HEK293T (cell line): ENCODE results near the gene SBNO2.

Experiments
- CTCF ChIA-PET: fragments of 350-600 bp; formaldehyde crosslinking; extraction: SDS; loops from one replicate; lab custom pipeline; 2021; ENCODE audit warnings: antibody characterized with exemption, inconsistent platforms; lab: Yijun Ruan, JAX
- POLR2A ChIA-PET: fragments of 350-600 bp; formaldehyde crosslinking; extraction: SDS; loops from one replicate; lab custom pipeline; 2020; ENCODE audit warnings: antibody characterized with exemption, inconsistent platforms; lab: Yijun Ruan, JAX
- DNase-seq: peaks from one replicate; pipeline ENCODE4 v3.0.0; 2012; ENCODE audit warnings: mixed read lengths; ENCODE audit errors: extremely low spot score
- ARNT ChIP-seq: fragments of 450-650 bp; IDR thresholded peaks from 2 replicates; pipeline ENCODE4 v1.6.1; 2017; ENCODE audit warnings: mild to moderate bottlenecking
- BHLHE40 ChIP-seq: fragments of 450-650 bp; IDR thresholded peaks from 2 replicates; pipeline ENCODE4 v1.6.1; 2016; ENCODE audit warnings: mild to moderate bottlenecking, moderate library complexity, borderline replicate concordance
- CTBP1 ChIP-seq: fragments of 450-650 bp; IDR thresholded peaks from 2 replicates; pipeline ENCODE4 v1.6.1; 2016; ENCODE audit warnings: borderline replicate concordance
- ELF4 ChIP-seq: fragments of 450-650 bp; IDR thresholded peaks from 2 replicates; pipeline ENCODE4 v1.6.1; 2017; ENCODE audit warnings: antibody characterized with exemption
- FOXA1 ChIP-seq: fragments of 450-650 bp; IDR thresholded peaks from 2 replicates; pipeline ENCODE4 v1.6.1; 2016; ENCODE audit warnings: mild to moderate bottlenecking
- FOXK2 ChIP-seq: fragments of 450-650 bp; IDR thresholded peaks from 2 replicates; pipeline ENCODE4 v1.6.1; 2016; ENCODE audit warnings: mild to moderate bottlenecking
- FOXM1 ChIP-seq: fragments of 450-650 bp; IDR thresholded peaks from 2 replicates; pipeline ENCODE4 v1.6.1; 2017; ENCODE audit warnings: mild to moderate bottlenecking, borderline replicate concordance
- HDGF ChIP-seq: fragments of 450-650 bp; IDR thresholded peaks from 2 replicates; pipeline ENCODE4 v1.6.1; 2017; ENCODE audit warnings: antibody characterized with exemption, borderline replicate concordance
- L3MBTL2 ChIP-seq: fragments of 450-650 bp; conservative IDR thresholded peaks from 2 replicates; pipeline ENCODE4 v1.6.1; 2016; ENCODE audit warnings: mild to moderate bottlenecking
- LEF1 ChIP-seq: fragments of 450-650 bp; IDR thresholded peaks from 2 replicates; pipeline ENCODE4 v1.6.1; 2017; ENCODE audit warnings: mild to moderate bottlenecking, borderline replicate concordance
- NFRKB ChIP-seq: fragments of 450-650 bp; IDR thresholded peaks from 2 replicates; pipeline ENCODE4 v1.6.1; 2016; ENCODE audit warnings: mild to moderate bottlenecking, moderate library complexity
- SP1 ChIP-seq: fragments of 450-650 bp; IDR thresholded peaks from 2 replicates; pipeline ENCODE4 v1.6.1; 2017
- SUZ12 ChIP-seq: fragments of 450-650 bp; IDR thresholded peaks from 2 replicates; pipeline ENCODE4 v1.6.1; 2016; ENCODE audit warnings: mild to moderate bottlenecking
- TARDBP ChIP-seq: fragments of 450-650 bp; IDR thresholded peaks from 2 replicates; pipeline ENCODE4 v1.6.1; 2016
- ZNF384 ChIP-seq: fragments of 450-650 bp; IDR thresholded peaks from 2 replicates; pipeline ENCODE4 v1.6.1; 2016
- TF ChIP-seq, protein P1 (sequence below): fragments of 450-650 bp; IDR thresholded peaks from 2 replicates; pipeline ENCODE4 v1.6.1; 2016

SBNO2 gene

DNA sequence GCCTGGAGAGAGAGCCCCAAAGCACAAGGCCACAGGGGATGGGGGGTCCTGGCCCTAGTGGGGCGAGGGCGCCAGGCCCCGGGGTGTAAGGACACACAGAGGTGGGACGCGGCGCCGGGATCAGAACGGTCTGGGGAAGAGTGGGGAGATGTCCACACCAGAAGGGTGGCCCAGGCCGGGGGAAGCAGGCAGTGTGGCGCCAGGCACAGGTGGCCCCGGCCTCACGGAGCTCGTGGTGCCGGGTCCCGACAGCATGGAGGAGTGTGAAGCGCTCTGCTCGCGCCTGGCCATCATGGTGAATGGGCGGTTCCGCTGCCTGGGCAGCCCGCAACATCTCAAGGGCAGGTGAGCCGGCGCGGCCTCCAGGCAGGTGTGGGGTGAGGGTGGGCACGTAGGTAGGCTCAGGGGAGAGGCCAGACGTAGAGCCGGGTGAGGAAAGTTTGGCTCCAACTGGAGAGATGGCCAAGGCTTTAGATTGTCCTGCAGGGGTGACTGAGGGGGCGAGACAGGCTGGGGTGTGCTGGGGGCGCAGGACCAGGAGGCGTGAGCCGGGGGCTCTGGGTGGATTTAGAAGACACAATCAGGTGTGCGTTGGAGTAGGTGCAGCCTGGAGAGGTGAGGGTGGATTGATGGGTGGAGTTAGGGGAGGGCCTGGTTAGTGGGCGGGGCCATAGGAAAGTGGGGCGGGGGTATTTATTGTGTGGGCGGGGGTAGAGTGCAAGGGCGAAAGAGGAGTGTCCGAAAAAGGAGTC is 110.0 kb downstream of the SBNO2 start:
- ChIA-PET POLR2A (interaction anchor here (1.1 to 2.1 kb wide), 2 partner anchors 43 to 205 kb away, joined by 4 read pairs; partner anchors contain the start of gene RNU6-2), CTCF (interaction anchor here (0.6 to 1.0 kb wide), 3 partner anchors 12 to 1098 kb away, joined by 3 to 5 read pairs (median 3); partner anchors contain the start of gene GPX4)
- TF ChIP-seq TARDBP (no peak), CTBP1 (no peak), HDGF (no peak), FOXA1 (no peak), ARNT (no peak), FOXK2 (no peak), ELF4 (no peak), SUZ12 (no peak), LEF1 (no peak), FOXM1 (no peak), SP1 (no peak), BHLHE40 (no peak), L3MBTL2 (no peak), ZNF384 (no peak)
- TF ChIP-seq, protein P1, sequence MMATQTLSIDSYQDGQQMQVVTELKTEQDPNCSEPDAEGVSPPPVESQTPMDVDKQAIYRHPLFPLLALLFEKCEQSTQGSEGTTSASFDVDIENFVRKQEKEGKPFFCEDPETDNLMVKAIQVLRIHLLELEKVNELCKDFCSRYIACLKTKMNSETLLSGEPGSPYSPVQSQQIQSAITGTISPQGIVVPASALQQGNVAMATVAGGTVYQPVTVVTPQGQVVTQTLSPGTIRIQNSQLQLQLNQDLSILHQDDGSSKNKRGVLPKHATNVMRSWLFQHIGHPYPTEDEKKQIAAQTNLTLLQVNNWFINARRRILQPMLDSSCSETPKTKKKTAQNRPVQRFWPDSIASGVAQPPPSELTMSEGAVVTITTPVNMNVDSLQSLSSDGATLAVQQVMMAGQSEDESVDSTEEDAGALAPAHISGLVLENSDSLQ, result no peak
- no peak for DNase-seq

DNA sequence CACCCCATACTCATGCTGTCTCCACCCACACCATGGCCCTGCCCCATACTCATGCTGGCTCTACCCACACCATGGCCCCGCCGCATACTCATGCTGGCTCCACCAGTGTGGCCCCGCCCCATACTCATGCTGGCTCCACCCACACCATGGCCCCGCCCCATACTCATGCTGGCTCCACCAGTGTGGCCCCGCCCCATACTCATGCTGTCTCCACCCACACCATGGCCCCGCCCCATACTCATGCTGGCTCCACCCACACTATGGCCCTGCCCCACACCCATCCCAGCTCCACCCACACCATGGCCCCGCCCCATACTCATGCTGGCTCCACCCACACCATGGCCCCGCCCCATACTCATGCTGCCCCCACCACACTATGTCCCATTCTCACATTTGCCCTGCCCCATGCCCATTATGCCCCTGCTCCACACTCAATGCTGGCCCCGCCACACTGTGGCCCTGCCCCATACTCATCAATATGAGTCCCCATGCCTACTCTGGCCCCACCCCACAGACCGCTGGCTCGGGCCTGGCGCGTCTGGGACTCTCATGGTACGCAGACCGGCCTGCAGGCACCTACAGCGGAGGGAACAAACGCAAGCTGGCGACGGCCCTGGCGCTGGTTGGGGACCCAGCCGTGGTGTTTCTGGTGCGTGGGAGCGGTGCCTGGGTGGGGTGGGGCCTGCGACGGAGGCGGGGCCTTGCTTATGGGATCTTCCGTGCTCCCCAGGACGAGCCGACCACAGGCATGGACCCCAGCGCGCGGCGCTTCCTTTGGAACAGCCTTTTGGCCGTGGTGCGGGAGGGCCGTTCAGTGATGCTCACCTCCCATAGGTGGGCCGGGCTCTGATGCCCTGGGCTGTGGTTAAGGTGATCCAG is 110.8 kb downstream of the SBNO2 start:
- TF ChIP-seq ARNT (no peak), SP1 (0 out of 2 replicates have a peak, but pooled peaks have one; percentile 25)
- peak; percentile 75 for DNase-seq
- ChIA-PET POLR2A (interaction anchor here (2.1 kb wide), 1 partner anchor 206 kb away, joined by 4 read pairs; no protein-coding TSS in a partner anchor), CTCF (no interaction called here)

DNA sequence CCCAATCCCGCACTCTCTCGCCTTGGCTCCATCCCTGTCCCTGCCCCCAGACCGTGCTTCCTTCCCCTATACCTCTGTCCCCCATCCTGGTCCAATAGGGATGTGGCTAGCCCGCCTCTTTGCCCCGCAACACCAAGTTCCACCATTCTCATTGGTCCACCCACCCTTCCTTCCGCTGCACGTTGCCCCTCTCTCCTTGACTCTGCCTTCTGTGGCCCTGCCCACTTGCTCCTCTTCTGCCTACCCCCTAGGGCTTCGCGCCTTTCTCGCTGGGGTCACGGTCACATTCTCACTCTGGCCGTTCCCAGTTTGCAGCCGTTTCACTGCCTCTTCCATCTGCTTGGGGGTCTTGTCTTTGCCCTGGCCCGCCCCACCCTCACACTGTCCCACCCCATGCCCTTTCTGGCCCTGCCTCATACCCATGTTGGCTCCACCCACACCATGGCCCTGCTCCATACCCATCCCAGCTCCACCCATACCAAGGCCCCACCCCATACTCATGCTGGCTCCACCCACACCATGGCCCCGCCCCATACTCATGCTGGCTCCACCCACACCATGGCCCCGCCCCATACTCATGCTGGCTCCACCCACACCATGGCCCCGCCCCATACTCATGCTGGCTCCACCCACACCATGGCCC is 111.6 kb downstream of the SBNO2 start:
- TF ChIP-seq, protein P1, result peak; percentile 84
- no peak for TF ChIP-seq TARDBP
- ChIA-PET CTCF (no interaction called here), POLR2A (no interaction called here)
- DNase-seq, result peak; percentile 74

DNA sequence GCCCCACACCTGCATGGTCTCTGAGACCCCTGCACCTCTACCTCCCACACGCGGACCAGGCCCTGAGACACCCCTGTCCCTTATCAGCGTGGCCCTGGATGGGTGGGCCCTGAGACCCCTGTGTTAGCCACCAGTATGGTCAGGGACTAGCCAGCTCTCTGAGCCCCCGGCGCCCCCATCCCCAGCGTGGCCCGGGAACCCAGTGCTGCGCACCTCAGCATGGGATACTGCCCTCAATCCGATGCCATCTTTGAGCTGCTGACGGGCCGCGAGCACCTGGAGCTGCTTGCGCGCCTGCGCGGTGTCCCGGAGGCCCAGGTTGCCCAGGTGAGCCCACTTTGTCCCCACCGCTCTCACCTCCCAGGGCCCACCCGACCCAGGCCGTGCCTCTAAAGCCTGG is 112.1 kb downstream of the SBNO2 start:
- CTCF ChIA-PET, result no interaction called here
- no peak for TF ChIP-seq L3MBTL2
- no peak for TF ChIP-seq SUZ12
- no peak for TF ChIP-seq FOXK2
- no peak for TF ChIP-seq BHLHE40
- TF ChIP-seq FOXM1, result no peak
- no peak for TF ChIP-seq TARDBP
- TF ChIP-seq NFRKB, result no peak
- TF ChIP-seq, protein P1, result no peak
- TF ChIP-seq FOXA1, result no peak
- TF ChIP-seq SP1, result no peak
- TF ChIP-seq ZNF384, result no peak
- TF ChIP-seq HDGF, result no peak
- TF ChIP-seq ELF4, result no peak
- no peak for TF ChIP-seq CTBP1
- TF ChIP-seq ARNT, result no peak
- TF ChIP-seq LEF1, result no peak
- no peak for DNase-seq
- POLR2A ChIA-PET, result no interaction called here

DNA sequence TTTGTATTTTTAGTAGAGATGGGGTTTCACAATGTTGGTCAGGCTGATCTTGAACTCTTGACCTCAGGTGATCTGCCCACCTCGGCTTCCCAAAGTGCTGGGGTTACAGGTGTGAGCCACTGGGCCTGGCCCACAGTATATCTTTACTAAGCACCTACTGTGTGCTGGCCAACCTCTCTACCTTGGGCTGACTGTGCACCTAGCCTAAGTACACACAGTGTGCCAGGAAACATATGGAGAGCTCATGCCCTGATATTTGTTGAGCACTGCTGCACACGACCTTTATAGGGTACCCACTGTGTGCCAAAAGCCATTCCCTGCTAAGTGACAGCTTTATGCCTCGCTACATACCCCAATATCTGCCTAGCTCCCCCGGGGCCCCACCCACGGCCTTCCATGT is 113.4 kb downstream of the SBNO2 start:
- CTCF ChIA-PET, result interaction anchor here (0.6 kb wide), 1 partner anchor 133 kb away, joined by 5 read pairs; no protein-coding TSS in a partner anchor
- TF ChIP-seq ARNT, result no peak
- TF ChIP-seq CTBP1, result no peak
- TF ChIP-seq L3MBTL2, result no peak
- no peak for TF ChIP-seq ELF4
- no peak for TF ChIP-seq ZNF384
- no peak for TF ChIP-seq TARDBP
- TF ChIP-seq NFRKB, result no peak
- TF ChIP-seq HDGF, result no peak
- no peak for TF ChIP-seq FOXM1
- no peak for TF ChIP-seq SUZ12
- TF ChIP-seq LEF1, result no peak
- TF ChIP-seq, protein P1, result no peak
- no peak for TF ChIP-seq FOXK2
- no peak for TF ChIP-seq FOXA1
- TF ChIP-seq BHLHE40, result no peak
- TF ChIP-seq SP1, result no peak
- POLR2A ChIA-PET, result no interaction called here
- no peak for DNase-seq
